Gastroesophageal sphincter (tissue), 4 donors: ENCODE data around the gene SDSL. TPM values are rescaled to one million over a fixed set of nuclear protein-coding genes. Genes with fewer than 3 reads are reported as not detected.

Source experiments
- ATAC-seq: fragments of 150-250 bp; one replicate; pipeline ENCODE4 v1.9.1; 2016; ENCODE audit warnings: mild to moderate bottlenecking, moderate library complexity
- H3K27ac ChIP-seq, 4 donors: fragments of 200-600 bp; sonication (generic) in 3 of 4; 1 replicate in 3 of 4; 2 replicates in 1 of 4; pipeline ENCODE4 v1.5.1; 2016 to 2019
- H3K27me3 ChIP-seq: fragments of 200-600 bp; sonication (generic); one replicate; pipeline ENCODE4 v1.5.1; 2019
- H3K36me3 ChIP-seq, 2 donors: fragments of 200-600 bp; sonication (generic); one replicate each; pipeline ENCODE4 v1.5.1; 2019; ENCODE audit warnings: control low read depth in 1 of 2
- H3K4me1 ChIP-seq, 3 donors: fragments of 200-600 bp; sonication (generic); 1 replicate in 2 of 3; 2 replicates in 1 of 3; pipeline ENCODE4 v1.5.1; 2016 to 2019; ENCODE audit warnings: control low read depth in 2 of 3
- H3K4me3 ChIP-seq, 2 donors: fragments of 200-600 bp; sonication (generic); one replicate each; pipeline ENCODE4 v1.5.1; 2019; ENCODE audit warnings: mild to moderate bottlenecking in 1 of 2, moderate library complexity in 1 of 2
- H3K9me3 ChIP-seq, 3 donors: fragments of 200-600 bp; sonication (generic); one replicate each; pipeline ENCODE4 v1.5.1; 2017 to 2019; ENCODE audit warnings: control low read depth in 2 of 3
- EP300 ChIP-seq: sonication (generic); formaldehyde crosslinking; IDR thresholded peaks from one replicate; pipeline ENCODE4 v1.6.1; 2017; ENCODE audit warnings: antibody characterized with exemption, mild to moderate bottlenecking
- POLR2A ChIP-seq, 2 donors: fragments of 450-650 bp; IDR thresholded peaks; one replicate each; pipeline ENCODE4 v1.6.1; 2017; ENCODE audit warnings: antibody characterized with exemption in 2 of 2, mild to moderate bottlenecking in 2 of 2, moderate library complexity in 1 of 2
- POLR2AphosphoS5 ChIP-seq: sonication (generic); formaldehyde crosslinking; IDR thresholded peaks from one replicate; pipeline ENCODE4 v1.6.1; 2017; ENCODE audit warnings: antibody characterized with exemption
- WGBS, 2 donors: methylation state at CpG; one replicate each; pipeline ENCODE4 v1.1.5; 2018; ENCODE audit warnings: low coverage in 1 of 2; 5-methylcytosine and 5-hydroxymethylcytosine counted together
- total RNA-seq, 4 donors: library from RNA; depleted of rRNA; stranded (reverse); fragments of >200 nt; gene quantifications; one replicate each; pipeline ENCODE4 v1.1.0, GENCODE V29; 2016
- TF ChIP-seq, protein P1 (sequence below), 4 experiments: fragments of 200-600 bp in 2 of 4; fragments of 450-650 bp in 2 of 4; sonication (generic) in 1 of 4; IDR thresholded peaks; one replicate each; pipeline ENCODE4 v1.5.1; 2017 to 2019; ENCODE audit warnings: antibody characterized with exemption in 4 of 4, mild to moderate bottlenecking in 2 of 4, moderate library complexity in 2 of 4

Gene SDSL
- total RNA-seq, 4 donors from 2014 or later = 1.1 to 7.5 (median 2.6) TPM

DNA sequence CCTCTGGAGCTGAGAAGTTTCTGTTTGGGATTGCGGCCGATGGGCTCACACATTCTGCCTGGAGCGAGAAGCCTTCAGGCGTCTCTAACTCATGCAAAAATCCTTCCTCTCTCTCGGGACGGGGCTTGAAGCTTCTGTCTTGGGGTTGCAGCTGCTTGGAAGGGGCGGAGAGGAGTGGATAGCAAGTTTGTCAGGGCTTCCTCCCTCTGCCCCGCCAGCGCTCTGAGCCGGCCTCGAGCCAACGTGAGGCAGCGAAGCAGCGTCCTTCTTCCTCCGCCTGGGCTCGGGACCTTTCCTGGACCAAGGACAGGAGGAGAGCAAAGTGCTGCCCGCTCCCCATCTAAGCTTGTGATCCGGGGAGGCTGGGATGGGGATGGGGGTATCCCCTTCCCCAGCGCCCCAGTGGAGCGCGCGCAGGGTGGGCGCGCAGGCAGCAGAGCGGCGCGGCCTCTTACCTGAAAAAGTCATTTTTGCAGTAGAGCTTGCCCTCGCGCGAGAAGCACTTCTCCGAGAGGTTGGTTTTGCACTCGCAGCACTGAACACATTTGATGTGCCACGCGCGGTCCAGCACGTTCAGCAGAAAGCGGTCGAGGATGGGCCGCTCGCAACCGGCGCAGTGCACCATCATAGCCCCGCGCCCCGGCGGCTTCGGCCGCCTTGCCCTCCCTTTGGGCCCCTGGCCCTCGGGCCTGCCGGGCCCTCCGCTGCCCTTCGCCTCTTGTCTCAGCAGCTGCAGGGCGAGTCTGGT, 48.9 kb downstream of the SDSL start:
- Histone ChIP-seq H3K4me1 (peaks cover 0 to 34% (median 8%) of the 10 kb centered on the region in 3 donors), H3K27ac (no peak overlapping the region), H3K9me3 (no peaks in the 10 kb centered on the region), H3K4me3 (no peak overlapping the region), H3K36me3 (no peaks in the 10 kb centered on the region), H3K27me3 (peaks cover 100% of the 10 kb centered on the region)
- TF ChIP-seq POLR2AphosphoS5 = no peak
- TF ChIP-seq, protein P1, sequence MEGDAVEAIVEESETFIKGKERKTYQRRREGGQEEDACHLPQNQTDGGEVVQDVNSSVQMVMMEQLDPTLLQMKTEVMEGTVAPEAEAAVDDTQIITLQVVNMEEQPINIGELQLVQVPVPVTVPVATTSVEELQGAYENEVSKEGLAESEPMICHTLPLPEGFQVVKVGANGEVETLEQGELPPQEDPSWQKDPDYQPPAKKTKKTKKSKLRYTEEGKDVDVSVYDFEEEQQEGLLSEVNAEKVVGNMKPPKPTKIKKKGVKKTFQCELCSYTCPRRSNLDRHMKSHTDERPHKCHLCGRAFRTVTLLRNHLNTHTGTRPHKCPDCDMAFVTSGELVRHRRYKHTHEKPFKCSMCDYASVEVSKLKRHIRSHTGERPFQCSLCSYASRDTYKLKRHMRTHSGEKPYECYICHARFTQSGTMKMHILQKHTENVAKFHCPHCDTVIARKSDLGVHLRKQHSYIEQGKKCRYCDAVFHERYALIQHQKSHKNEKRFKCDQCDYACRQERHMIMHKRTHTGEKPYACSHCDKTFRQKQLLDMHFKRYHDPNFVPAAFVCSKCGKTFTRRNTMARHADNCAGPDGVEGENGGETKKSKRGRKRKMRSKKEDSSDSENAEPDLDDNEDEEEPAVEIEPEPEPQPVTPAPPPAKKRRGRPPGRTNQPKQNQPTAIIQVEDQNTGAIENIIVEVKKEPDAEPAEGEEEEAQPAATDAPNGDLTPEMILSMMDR (IDR thresholded peaks at IDR 0.05) = no peak
- no peak for TF ChIP-seq POLR2A (IDR thresholded peaks at IDR 0.05)
- TF ChIP-seq EP300 = no peak
- WGBS, 2 donors = no CpG with 5 or more reads among the region's 53 CpGs
- ATAC-seq = no peak

DNA sequence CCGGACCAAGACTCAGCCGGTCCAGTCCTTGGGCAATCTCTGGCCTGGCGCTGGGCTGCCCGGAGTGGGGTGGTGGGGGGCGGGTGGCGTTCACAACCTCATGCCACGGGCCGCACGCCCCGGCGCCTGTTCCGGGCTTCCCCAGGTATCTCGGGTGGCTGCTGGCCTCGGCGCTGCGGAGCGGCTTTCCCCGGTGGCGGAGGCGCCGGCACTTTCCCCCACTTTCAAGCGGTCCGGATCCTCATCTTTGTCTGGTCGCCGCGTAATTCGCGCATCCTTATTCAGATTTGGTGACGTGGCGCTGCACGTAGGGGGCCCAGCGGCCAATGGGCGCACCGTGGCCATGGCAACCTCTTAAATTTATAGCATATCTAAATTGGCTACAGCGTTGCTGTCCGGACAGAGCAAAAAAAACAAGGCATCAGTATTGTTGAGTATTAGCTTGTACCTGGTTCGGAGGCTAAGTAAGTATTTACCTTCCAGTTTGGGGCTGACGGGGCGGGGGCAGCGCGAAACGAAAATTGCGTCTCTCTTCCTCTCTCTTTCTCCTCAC, 49.5 kb downstream of the SDSL start, which contains the start of gene LHX5:
LHX5 (minus strand) TSS at position 253 of the 553 bp plus-strand sequence. CDS start 373 bp downstream, outside the sequence.
- Histone ChIP-seq H3K4me1 (peaks cover 0 to 31% (median 8%) of the 10 kb centered on the region in 3 donors), H3K27me3 (peaks cover 100% of the 10 kb centered on the region)
- ATAC-seq = no peak

GRCh38 chr12:113472191-113473121, 50.3 kb downstream of the SDSL start:
- TF ChIP-seq, protein P1 (IDR thresholded peaks at IDR 0.05) = no peak
- TF ChIP-seq EP300 (no peak), POLR2AphosphoS5 (no peak), POLR2A (IDR thresholded peaks at IDR 0.05) (no peak)
- 1 to 3% methylated on average over 6 to 15 of the region's 51 CpGs for WGBS, 2 donors
- no peaks in the 10 kb centered on the region for H3K9me3 ChIP-seq

More for the DNA sequence above, 49.5 kb downstream of the SDSL start, which contains the start of gene LHX5:
- Histone ChIP-seq H3K27ac (no peak within 1 kb of the TSS), H3K36me3 (no peaks in the 10 kb centered on the region), H3K9me3 (no peaks in the 10 kb centered on the region), H3K4me3 (no peak within 1 kb of the TSS)
- TF ChIP-seq POLR2A (IDR thresholded peaks at IDR 0.05) (no peak), EP300 (no peak), POLR2AphosphoS5 (no peak)
- TF ChIP-seq, protein P1 (IDR thresholded peaks at IDR 0.05) = no peak
- WGBS, 2 donors = 4 to 7% methylated on average over 7 to 9 of the region's 43 CpGs

GRCh38 chr12:113473400-113473799, 51.2 kb downstream of the SDSL start:
- H3K27ac ChIP-seq = no peak overlapping the region
- H3K27me3 ChIP-seq = peaks cover 100% of the 10 kb centered on the region
- WGBS, 2 donors = 3 to 7% methylated on average over 4 of the region's 6 CpGs
- H3K4me3 ChIP-seq = no peak overlapping the region
- H3K36me3 ChIP-seq = no peaks in the 10 kb centered on the region
- H3K4me1 ChIP-seq = peaks cover 0 to 15% (median 0%) of the 10 kb centered on the region in 3 donors
- H3K9me3 ChIP-seq = no peaks in the 10 kb centered on the region
- no peak for ATAC-seq
- TF ChIP-seq, protein P1 (IDR thresholded peaks at IDR 0.05) = no peak
- TF ChIP-seq POLR2A (IDR thresholded peaks at IDR 0.05) = no peak
- TF ChIP-seq POLR2AphosphoS5 = no peak
- no peak for TF ChIP-seq EP300

More at GRCh38 chr12:113472191-113473121, 50.3 kb downstream of the SDSL start:
- peaks cover 100% of the 10 kb centered on the region for H3K27me3 ChIP-seq
- peaks cover 0 to 25% (median 5%) of the 10 kb centered on the region in 3 donors for H3K4me1 ChIP-seq
- H3K36me3 ChIP-seq = no peaks in the 10 kb centered on the region
- H3K4me3 ChIP-seq = no peak overlapping the region
- ATAC-seq = no peak
- no peak overlapping the region for H3K27ac ChIP-seq
